Limb (tissue), 2 donors: ENCODE data around the gene ATL2.
"Not testable (repeated sequence)": the region's sequence is repeated elsewhere in the genome, so short reads cannot be mapped to it uniquely, and the experiment has no call there.

Experiments used
- DNase-seq, 2 donors: peaks; one replicate each; pipeline ENCODE4 v3.0.0-alpha.2; 2016; ENCODE audit errors: extremely low spot score in 2 of 2

ATL2 gene

GRCh38 chr2:38377050-38377828 lies at the start of gene ATL2:
Gene ATL2, minus strand, starts transcription at chr2:38377273. Its CDS starts 13 bp downstream, at chr2:38377260.
- peak; percentile 97 for DNase-seq

- no peak for DNase-seq
These were observed 46.7 kb upstream of the ATL2 start for GRCh38 chr2:38423763-38424162.

DNA sequence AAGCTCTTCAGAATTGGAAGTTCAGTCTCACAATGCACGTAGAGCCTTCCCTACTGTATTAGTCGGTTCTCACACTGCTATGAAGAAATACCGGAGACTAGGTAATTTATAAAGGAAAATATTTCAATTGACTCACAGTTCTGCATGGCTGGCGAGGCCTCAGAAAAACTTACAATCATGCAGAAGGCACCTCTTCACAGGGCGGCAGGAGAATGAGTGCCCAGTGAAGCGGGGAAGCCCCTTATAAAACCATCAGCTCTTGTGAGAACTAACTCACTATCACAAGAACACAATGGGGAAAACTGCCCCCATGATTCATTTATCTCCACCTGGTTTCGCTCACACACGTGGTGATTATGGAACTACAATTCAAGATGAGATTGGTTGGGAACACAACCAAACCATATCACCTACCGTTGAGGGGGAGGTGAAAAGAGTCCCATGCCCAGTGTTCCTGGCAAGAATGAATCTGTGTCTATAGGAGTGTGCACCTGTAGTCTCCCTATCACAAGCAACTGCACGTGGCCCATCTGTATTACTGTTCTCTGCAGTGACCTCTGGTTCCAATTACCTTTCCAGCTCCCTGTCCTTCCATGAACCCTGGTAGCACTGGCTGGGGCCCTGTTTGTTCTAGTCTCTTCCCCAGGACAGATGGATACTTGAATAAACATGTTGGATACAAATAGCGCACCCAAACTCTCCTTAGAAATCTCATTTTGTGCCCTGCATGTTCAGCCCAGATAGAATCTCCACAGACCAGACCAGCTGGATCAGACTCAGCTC lies 44.4 kb upstream of the ATL2 start:
- no peak for DNase-seq

DNA sequence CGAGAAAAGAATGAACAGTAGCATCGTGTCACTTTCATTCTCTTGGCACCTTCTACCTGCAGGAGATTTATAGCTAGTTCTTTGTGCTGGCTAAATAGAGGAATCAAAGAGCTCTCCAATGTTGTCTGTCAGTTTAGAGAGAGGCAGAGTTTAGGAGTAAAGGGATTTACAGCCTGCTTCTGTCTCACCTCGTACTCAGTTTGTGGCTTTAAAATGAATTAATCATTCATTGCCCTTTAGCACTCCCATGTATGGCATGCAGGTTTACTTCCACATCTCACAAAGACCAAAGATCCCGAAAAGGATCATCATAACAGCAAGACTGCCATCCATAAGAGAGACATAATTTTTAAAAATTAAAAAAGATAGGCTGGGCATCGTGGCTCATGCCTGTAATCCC lies 42.4 kb upstream of the ATL2 start:
- DNase-seq, result no peak

DNA sequence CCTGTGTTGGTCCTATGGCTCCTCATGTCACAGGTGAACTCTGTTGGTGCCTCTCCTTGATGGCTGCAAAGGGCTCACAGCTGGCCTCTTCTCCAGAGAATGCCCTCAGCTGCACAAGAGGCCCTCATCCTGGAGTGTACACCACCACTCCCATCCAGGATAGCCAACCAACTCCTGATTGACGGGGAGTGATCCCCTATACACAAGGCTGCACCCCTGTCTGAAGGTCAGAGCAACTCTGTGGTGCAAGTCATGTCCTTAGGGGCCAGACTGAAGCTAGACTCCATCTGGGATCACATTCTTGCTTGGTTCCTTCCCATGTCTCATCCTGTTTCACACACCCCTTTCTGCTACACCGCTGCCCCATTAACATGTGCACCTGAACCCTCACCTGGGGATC lies 41.7 kb upstream of the ATL2 start:
- no peak for DNase-seq

DNA sequence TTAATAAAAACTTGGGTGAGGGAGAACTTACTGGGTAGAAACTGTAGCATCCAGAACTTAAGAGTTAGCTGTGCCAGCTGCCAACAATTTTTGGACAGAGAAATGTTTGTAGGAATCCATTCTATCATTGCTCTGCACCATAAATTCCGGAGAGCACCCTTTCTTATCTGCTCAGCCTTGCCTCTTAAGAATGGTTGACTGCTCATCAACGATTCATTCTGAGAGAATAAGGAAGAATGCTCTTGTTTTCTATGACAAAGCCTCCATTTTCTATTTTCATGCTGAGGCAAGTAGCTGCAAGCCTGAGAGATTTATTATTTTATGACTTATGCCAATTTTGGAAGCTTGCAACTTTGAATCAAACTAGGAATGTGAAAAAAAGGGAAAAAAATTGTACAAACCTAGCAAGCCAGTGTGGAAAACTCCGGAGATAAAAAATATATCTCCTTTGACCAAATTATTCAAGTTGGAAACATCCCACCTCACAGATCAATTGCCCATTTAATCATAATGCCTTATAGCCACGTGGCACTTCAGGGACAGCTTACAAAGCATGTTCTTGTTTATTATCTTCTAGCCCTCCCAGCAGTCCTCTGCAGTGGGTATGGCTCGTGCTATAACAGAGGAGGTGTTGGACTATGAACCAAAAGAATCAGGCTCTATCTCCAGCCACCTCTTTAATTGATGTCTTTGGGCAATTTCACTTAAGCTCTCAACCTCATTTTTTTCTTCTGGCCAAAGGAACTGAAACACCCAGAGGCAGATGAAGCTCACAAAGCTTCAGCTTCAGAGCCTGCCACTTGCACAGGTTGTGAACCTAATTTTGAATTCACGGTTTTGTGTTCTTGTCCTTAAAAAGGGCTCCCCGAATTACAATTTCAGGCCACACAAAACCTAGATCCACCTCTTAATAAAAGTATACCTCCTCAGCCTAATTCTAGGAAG lies 40.9 kb upstream of the ATL2 start:
- DNase-seq, result no peak

DNA sequence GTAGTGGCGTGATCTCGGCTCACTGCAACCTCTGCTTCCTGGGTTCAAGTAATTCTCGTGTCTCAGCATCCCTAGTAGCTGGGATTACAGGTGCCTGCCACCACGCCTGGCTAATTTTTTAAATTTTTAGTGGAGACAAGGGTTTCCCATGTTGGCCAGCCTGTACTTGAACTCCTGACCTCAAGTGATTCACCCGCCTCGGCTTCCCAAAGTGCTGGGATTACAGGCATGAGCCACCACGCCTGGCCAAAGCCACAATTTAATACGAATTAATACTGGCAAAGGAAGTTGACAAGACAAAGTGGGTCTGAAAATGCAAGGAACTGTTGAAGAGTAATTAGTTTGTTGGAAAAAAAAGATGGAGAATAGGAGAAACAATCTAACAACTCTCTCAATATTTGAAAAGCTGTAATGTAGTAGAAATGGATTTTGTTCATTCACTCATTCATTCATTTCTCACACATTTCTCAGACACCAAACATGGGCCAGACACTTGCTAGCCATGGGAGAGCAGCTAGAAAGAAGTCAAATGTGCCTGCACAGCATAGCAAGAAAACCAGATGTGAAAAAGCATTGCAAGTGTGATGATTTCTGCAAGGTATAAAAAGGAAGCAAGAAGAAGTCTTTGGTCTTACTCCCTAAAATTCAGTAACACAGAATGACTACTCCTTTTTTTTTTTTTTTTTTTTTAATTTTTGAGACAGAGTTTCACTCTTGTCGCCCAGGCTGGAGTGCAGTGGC lies 39.4 kb upstream of the ATL2 start:
- DNase-seq, result no peak

GRCh38 chr2:38415728-38416291 lies 38.7 kb upstream of the ATL2 start:
- DNase-seq, result no peak

DNA sequence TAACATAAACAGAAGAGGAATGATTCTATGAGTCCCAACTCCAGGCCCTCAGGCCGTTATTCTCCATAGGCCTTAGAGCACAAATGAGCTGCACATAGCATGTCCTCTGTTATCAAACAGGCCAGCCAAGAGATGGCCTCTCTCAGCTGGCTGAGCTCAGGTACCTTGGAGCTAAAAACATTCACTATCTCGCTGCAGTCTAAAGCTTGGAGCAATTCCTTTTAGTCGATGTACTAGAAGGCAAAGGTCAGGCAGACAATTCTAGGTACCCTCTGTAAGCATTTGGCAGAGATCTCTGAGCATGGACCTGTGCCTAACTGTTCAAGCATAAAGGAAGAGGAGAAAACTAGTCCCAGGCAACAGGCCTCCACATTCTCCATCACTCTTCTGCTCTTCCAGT lies 38.0 kb upstream of the ATL2 start:
- DNase-seq, result no peak

- DNase-seq, result not testable (repeated sequence)
These were observed 35.3 kb upstream of the ATL2 start for GRCh38 chr2:38412235-38412871.

- no peak for DNase-seq
These were observed 32.4 kb upstream of the ATL2 start for GRCh38 chr2:38409156-38410102.

DNA sequence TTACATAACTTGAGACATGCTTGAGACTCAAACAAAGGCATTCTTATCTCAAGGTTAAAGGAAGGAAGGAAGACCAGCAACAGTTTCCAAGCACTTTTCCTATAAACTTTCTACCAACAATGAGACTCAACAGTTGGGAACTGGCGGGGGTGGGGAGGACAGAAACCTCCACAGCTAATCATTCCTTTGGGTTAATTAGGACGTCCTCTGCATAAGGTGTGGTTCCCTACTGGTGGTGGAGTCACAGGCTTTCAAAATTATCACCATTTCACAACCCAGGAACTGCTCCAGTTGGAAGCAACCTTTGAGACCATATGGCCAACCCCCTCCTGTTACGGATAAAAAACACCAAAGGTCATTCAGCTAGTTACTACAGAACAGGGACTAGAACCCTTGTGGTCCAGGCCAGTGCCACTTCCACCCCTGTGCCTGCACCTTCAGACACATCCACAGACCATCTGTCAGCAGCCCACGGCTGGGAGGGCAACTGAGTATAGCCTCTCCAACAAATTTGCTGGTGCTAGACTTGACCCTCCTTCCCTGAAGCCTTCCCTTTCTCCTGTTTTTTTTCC lies 30.1 kb upstream of the ATL2 start:
- no peak for DNase-seq

DNA sequence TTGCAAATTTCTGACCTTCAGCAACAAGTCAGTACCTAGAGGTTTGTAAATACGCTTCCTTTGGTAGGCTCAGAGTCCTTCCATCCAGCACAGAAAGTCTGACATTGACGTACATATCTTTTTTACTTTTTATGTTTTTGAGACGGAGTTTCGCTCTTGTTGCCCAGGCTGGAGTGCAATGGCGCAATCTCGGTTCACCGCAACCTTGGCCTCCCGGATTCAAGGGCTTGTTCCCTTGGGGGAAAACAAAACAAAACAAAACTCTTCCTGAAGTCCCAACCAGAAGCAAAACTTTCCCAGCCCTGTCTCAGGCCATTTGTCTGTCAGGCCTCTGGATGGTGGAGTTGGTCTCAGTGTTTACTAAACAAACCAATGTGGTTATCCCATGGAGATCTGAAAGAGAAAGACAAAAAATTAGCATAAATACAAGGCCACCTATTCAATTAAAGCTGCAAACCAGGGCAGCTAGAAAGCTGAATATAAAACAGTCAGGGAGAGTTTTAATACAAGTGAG lies 29.6 kb upstream of the ATL2 start:
- no peak for DNase-seq

GRCh38 chr2:38405917-38406596 lies 29.0 kb upstream of the ATL2 start:
- no peak for DNase-seq

DNA sequence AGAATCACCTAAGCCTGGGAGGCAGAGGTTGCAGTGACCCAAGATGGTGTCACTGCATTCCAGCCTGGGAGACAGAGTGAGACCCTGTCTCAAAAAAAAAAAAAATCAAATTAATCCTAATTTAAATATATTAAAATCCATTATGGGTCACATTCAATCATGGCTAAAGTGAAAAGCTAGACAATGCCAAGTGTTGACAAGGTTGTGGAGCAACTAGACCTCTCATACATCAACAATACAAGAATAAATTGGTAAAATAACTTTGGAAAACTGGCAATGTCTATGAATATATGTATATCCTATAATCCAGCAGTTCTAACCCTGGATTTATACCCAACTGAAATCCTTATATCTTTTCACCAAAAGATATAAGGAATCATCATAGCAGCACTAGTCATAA lies 23.4 kb upstream of the ATL2 start:
- DNase-seq, result no peak

DNA sequence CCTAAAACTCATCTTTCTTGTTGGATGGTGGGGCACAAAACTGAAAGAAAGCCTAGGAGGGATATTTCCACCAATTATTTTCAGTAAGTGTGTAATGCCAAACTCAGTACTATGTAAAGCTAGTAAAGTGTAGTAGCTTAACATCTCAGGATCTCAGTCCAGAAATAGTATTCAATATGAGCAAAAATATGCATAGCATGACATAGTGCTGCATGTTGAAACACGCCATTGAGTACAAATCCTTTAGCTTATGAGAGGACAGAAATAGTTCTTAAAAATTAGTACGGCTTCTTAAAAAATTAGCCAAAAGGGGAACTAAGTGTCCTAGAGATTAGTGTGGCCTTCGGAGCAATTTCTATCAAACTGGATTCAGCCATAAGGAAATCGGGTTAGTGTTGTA lies 21.7 kb upstream of the ATL2 start:
- DNase-seq, result no peak

DNA sequence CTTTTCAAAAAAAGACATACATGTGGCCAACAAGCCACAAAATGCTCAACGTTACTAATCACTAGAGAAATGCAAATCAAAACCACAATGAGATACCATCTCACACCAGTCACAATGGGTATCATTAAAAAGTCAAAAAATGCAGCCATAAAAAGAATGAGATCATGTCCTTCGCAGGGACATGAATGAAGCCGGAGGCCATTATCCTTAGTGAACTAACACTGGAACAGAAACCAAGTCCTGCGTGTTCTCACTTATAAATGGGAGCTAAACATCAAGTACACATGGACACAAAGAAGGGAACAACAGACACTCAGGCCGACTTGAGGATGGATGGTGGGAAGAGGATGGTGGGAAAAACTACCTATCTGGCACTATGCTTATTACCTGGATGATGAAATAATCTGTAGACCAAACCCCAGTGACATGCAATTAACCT lies 17.8 kb upstream of the ATL2 start:
- no peak for DNase-seq

- DNase-seq, result no peak
These were observed 17.0 kb upstream of the ATL2 start for GRCh38 chr2:38394041-38394440.
